Effector memory CD4-positive, alpha-beta T cell (primary cell): Measurements from ENCODE around the gene CPNE4.

Experiments used
- DNase-seq, 3 donors: peaks; one replicate each; pipeline ENCODE4 v3.0.0-alpha.2; 2020
- H3K27ac ChIP-seq: 2 replicates; pipeline ENCODE4 v1.7.0; 2013; ENCODE audit warnings: mild to moderate bottlenecking, low read length, moderate library complexity; ENCODE audit not compliant: insufficient read depth, poor library complexity, severe bottlenecking
- H3K27me3 ChIP-seq: replicated peaks from 2 replicates; pipeline ENCODE4 v1.7.0; 2013; ENCODE audit warnings: mild to moderate bottlenecking, low read length; ENCODE audit not compliant: insufficient read depth, control insufficient read depth, poor library complexity, severe bottlenecking
- H3K36me3 ChIP-seq: 2 replicates; pipeline ENCODE4 v1.7.0; 2013; ENCODE audit warnings: mild to moderate bottlenecking, low read length, moderate library complexity; ENCODE audit not compliant: control insufficient read depth, insufficient read depth
- H3K4me1 ChIP-seq: 2 replicates; pipeline ENCODE4 v1.7.0; 2013; ENCODE audit warnings: low read length, mild to moderate bottlenecking; ENCODE audit not compliant: control insufficient read depth, insufficient read depth, poor library complexity, severe bottlenecking
- H3K4me3 ChIP-seq: 2 replicates; pipeline ENCODE4 v1.7.0; 2013; ENCODE audit warnings: low read length, low read depth, mild to moderate bottlenecking; ENCODE audit not compliant: insufficient read depth, poor library complexity, severe bottlenecking
- H3K9me3 ChIP-seq: 2 replicates; pipeline ENCODE4 v1.7.0; 2013; ENCODE audit warnings: mild to moderate bottlenecking, low read length, moderate library complexity; ENCODE audit not compliant: control insufficient read depth

CPNE4 gene

DNA sequence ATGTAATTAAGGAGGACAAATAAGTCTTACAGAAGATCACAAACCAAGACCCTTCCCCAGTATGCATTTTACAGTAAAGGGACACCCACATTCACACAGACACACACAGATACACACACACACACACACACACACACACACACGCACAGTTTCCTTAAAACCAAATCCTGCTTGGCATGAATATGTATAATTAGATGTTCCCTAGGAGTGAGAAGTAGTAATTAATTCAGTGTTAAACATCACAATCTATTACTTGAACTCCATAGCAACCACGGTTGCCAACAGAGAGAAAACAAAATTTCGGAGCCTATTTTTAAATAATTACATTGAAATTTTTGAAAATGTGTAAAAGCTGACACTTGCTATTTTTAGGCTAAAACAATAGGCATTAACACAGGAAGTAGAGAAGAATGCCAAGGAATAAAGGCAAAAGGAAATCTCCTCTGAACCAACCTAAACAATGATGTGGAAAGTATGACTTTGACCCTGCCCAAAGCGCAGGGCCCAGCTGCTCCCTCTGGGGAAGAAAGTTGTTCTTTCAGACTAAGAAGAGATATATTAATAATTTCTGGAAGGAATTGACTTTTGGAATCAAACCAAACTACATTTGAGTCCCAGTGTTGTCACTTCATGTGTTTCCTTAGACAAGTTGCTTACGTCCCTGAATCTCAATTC lies 215.3 kb downstream of the CPNE4 start:
- Histone ChIP-seq H3K4me1 (no peaks in the 10 kb centered on the region), H3K27ac (no peak overlapping the region), H3K27me3 (peaks cover 3% of the 10 kb centered on the region), H3K36me3 (no peaks in the 10 kb centered on the region), H3K9me3 (no peaks in the 10 kb centered on the region), H3K4me3 (no peak overlapping the region)
- DNase-seq, result no peak

DNA sequence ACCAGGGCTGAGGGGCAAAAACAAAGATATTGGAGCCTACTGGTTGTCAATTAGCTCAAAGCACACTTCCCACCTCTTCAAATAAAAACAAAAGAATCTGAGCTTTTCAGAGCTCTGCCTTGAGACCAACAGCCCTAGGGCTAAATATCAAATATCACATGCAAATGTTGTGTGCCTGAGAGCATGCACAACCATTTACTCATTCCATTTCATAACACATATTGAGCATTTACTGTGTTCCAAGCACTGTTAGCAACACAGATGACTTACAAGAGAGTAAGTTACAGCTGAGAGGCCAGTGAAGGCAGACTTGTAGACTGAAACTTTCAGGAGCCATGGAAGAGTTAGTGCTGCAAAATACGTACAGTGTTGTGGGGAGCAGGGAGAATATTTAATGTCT lies 222.4 kb downstream of the CPNE4 start:
- Histone ChIP-seq H3K4me3 (no peak overlapping the region), H3K27me3 (no peaks in the 10 kb centered on the region), H3K27ac (no peak overlapping the region), H3K36me3 (no peaks in the 10 kb centered on the region), H3K4me1 (no peaks in the 10 kb centered on the region), H3K9me3 (no peaks in the 10 kb centered on the region)
- no peak for DNase-seq

DNA sequence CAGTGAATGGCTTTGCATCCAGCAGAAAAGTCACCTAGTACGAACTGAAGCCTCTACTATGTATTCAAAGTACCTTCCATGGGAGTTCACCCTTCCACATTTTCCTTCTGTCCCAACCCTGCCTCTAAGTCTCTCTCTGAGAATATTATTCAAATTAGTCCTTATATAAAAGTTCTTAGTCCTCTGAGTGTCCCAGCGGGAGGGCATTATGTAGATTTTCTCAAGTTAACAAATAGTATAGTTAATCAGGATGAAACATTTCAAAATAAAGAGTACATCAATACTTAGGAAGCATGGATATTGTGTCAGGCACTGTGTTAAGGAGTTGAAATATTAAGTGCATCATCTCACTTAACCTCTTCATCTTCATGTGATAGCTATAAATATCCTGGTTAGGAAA lies 223.3 kb downstream of the CPNE4 start:
- Histone ChIP-seq H3K9me3 (no peaks in the 10 kb centered on the region), H3K4me1 (no peaks in the 10 kb centered on the region), H3K36me3 (no peaks in the 10 kb centered on the region), H3K4me3 (no peak overlapping the region), H3K27me3 (no peaks in the 10 kb centered on the region), H3K27ac (no peak overlapping the region)
- no peak for DNase-seq

DNA sequence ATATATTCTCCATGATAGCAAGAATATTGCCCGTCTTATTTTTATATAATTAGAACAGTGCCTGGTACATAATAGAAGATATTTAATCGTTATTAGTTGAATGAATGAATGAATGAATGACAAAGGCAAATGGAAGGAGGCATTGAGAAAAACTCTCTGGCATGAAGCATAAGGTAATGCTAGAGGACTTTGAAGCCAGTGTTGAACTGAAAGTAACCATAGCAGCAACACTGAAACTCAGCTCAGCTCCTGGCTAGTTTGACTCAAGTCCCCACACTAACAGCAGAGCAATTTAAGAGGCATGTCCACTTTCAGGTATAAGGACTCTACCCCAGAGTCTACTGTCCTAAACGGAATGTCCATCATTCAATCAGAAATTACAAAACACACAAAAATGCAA lies 227.0 kb downstream of the CPNE4 start:
- Histone ChIP-seq H3K27me3 (no peaks in the 10 kb centered on the region), H3K4me3 (no peak overlapping the region), H3K36me3 (no peaks in the 10 kb centered on the region), H3K9me3 (no peaks in the 10 kb centered on the region), H3K4me1 (no peaks in the 10 kb centered on the region), H3K27ac (no peak overlapping the region)
- no peak for DNase-seq

DNA sequence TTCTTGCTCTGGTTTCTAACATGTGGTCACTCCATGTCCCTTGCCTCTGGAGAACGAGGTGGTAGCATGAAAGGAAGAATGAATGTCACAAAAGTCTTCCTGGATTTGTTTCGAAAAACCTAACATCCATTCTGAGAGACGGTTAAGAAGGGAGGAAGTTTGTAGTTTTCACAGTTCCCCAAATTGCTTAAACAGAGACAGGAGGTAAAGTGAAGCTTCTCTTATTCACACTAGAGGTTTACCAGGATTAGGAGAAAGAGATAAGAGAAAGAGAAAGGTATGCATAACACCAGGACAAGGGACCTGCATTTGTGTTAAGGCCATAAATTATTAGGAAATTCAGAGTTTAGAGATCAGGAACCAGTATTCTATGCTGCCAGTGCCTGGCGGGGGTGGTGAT lies 228.1 kb downstream of the CPNE4 start:
- Histone ChIP-seq H3K36me3 (no peaks in the 10 kb centered on the region), H3K27me3 (no peaks in the 10 kb centered on the region), H3K9me3 (no peaks in the 10 kb centered on the region), H3K4me1 (no peaks in the 10 kb centered on the region), H3K4me3 (no peak overlapping the region), H3K27ac (no peak overlapping the region)
- no peak for DNase-seq

DNA sequence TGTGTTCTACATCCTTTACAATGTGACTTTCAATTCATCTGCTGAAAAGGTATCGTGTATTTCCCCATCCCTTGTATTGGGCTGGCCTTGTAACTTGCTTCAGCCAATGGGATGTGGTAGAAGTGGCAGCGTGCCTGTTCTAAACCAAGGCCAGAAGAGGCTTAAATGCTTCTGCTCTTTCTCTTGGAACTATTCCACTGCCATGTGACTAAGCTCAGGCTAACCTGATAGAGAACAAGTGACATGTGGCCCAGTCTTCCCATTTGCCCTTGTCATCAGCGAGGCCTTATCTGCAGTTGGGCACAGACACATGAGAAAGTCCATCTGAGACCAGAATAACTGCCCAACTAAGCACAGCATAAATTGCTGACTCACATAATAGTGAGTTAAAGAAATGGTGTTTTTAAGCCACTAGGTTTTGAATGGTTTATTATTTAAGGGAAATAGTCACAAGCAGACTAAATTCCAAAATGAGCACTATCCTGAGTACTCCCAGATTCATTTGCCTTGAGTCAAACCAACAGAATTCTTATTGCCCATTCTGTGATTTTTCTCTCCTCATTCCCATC lies 230.2 kb downstream of the CPNE4 start:
- no peak for DNase-seq

DNA sequence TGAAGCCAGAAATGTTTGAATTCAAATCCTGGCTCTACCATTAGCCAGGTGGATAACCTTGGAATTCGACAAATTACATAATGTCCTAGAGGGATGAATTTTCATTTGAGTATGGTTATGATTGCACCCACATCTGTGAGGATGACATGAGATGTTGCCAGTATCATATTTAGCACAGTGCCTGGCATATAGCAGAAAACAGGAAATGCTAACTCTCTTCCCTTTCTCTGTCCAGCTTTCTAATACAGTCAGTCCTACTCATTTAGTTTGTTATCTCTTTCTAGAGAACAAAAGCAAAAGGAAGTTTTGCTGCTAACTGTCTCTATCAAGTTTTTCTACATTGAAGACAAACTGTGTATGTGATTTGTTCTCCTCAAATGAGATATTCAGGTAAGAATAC lies 231.7 kb downstream of the CPNE4 start:
- DNase-seq, result no peak
- H3K4me3 ChIP-seq, result no peak overlapping the region
- no peaks in the 10 kb centered on the region for H3K9me3 ChIP-seq
- no peak overlapping the region for H3K27ac ChIP-seq
- no peaks in the 10 kb centered on the region for H3K27me3 ChIP-seq
- no peaks in the 10 kb centered on the region for H3K4me1 ChIP-seq
- H3K36me3 ChIP-seq, result no peaks in the 10 kb centered on the region

More for the DNA sequence above, 230.2 kb downstream of the CPNE4 start:
- H3K36me3 ChIP-seq, result no peaks in the 10 kb centered on the region
- no peaks in the 10 kb centered on the region for H3K27me3 ChIP-seq
- H3K9me3 ChIP-seq, result no peaks in the 10 kb centered on the region
- H3K4me3 ChIP-seq, result no peak overlapping the region
- H3K4me1 ChIP-seq, result no peaks in the 10 kb centered on the region
- no peak overlapping the region for H3K27ac ChIP-seq

DNA sequence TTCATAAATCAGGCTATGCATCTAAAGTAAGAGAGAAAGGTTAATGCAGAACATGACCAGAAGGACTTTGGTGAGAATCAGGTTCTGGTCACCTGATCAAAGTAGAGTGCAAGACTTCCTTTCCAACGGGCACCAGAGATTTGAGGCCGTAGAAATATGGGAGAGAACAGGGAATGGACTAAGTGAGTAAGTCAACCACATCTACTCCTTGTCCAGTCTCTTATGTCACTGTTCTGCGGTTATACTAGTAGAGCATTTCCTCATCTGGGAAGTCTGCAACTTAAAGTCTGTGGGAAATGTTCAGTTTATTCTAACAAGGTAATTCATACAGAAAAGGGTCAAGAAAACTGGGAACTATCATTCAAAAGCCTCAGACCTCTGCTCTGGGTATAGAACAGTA lies 232.8 kb downstream of the CPNE4 start:
- Histone ChIP-seq H3K9me3 (no peaks in the 10 kb centered on the region), H3K36me3 (no peaks in the 10 kb centered on the region), H3K27ac (no peak overlapping the region), H3K4me1 (no peaks in the 10 kb centered on the region), H3K4me3 (no peak overlapping the region), H3K27me3 (no peaks in the 10 kb centered on the region)
- DNase-seq, result no peak

DNA sequence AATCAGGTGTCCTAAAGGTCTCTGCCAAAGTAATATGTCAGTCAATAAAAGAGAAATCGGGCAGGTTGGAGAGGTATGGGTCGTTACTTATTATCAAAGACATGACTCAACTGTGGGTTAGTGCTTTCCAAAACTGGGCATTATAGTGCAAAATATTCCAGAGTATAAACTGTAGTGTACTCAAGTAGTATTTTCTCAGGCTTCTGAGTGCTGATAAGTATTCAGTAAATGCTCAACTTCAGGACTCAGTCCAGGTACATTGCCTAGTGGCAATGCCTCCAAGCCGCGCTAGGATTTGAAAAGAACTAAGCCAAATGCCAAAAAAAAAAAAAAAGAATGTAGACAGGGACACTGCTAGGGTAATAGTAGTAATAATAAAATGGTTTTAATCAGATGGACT lies 233.2 kb downstream of the CPNE4 start:
- Histone ChIP-seq H3K9me3 (no peaks in the 10 kb centered on the region), H3K4me3 (no peak overlapping the region), H3K27me3 (no peaks in the 10 kb centered on the region), H3K4me1 (no peaks in the 10 kb centered on the region), H3K27ac (no peak overlapping the region), H3K36me3 (no peaks in the 10 kb centered on the region)
- DNase-seq, result no peak

DNA sequence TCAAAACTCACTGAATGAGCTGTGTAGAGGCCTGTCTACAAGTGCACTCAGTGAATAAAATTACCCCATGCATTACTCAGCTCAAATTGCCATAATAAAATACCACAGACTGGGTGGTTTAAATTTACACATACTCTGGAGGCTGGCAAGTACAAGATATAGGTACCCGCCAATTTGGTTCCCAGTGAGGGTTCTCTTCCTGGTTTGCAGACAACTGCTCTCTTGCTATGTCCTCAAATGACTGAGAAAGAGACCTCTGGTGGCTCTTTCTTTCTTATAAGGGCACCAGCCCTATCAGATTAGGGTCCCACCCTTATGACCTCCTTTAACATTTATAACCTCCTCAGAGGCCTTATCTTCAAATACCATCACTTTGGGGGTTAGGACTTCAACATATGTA lies 237.0 kb downstream of the CPNE4 start:
- Histone ChIP-seq H3K36me3 (no peaks in the 10 kb centered on the region), H3K4me3 (no peak overlapping the region), H3K27me3 (no peaks in the 10 kb centered on the region), H3K27ac (no peak overlapping the region), H3K9me3 (no peaks in the 10 kb centered on the region), H3K4me1 (no peaks in the 10 kb centered on the region)
- no peak for DNase-seq
